GM12892 (cell line): Measurements from ENCODE around the gene TVP23C.

Source experiments
- POLR2AphosphoS5 ChIP-seq: IDR thresholded peaks from 2 replicates; pipeline ENCODE4 v1.6.1; 2011; ENCODE audit warnings: low read depth, low read length, control low read depth
- TAF1 ChIP-seq: IDR thresholded peaks from 2 replicates; pipeline ENCODE4 v1.6.1; 2011; ENCODE audit warnings: low read depth, mild to moderate bottlenecking, control low read depth, low read length, borderline replicate concordance

DNA sequence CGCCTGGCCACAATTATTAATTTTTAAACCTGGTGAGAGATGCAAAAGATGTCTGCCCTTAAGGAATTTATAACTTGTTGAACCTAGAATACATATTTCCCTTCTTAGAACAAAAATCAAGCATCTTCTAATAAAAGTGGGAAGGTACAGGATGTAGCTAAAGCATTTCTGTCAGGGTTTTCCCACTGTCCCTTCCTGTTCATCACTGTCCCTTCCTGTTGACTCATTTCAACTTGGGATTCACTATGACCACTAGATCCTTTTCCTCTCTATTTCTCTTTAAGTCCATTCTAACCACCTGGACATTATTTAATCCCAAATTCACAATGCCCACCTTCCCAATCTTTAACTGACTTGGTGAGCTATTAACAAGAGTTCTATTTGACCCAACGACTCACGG lies 62.0 kb downstream of the TVP23C start:
- no peak for TF ChIP-seq TAF1
- no peak for TF ChIP-seq POLR2AphosphoS5
